WTC11 (cell line): ENCODE measurements around the gene ARHGEF18.

Experiments
- CTCF ChIP-seq: fragments of 200-600 bp; IDR thresholded peaks from 2 replicates; pipeline ENCODE4 v1.8.0; 2022; ENCODE audit warnings: antibody characterized with exemption
- SP1 ChIP-seq: sonication (generic); formaldehyde crosslinking; conservative IDR thresholded peaks from 2 replicates; pipeline ENCODE4 v1.8.1; 2022; ENCODE audit warnings: missing genetic modification reagents
- TP53 ChIP-seq: sonication (generic); formaldehyde crosslinking; IDR thresholded peaks from 2 replicates; pipeline ENCODE4 v1.8.1; 2023; ENCODE audit warnings: mild to moderate bottlenecking, missing genetic modification reagents
- ZBTB21 ChIP-seq: sonication (generic); formaldehyde crosslinking; IDR thresholded peaks from 2 replicates; pipeline ENCODE4 v1.8.1; 2023; ENCODE audit warnings: mild to moderate bottlenecking, missing genetic modification reagents, borderline replicate concordance

- TF ChIP-seq CTCF (no peak), SP1 (CRISPR knock-in tag) (peak; percentile 99), ZBTB21 (CRISPR knock-in tag) (no peak), TP53 (CRISPR knock-in tag) (no peak)
Observed at GRCh38 chr19:7394731-7395359, 46.1 kb downstream of the ARHGEF18 start.
